HFFc6 (cell line): ENCODE data around the gene CACNA1C. TPM values are rescaled to one million over a fixed set of nuclear protein-coding genes. Genes with fewer than 3 reads are reported as not detected.

Experiments used
- DNase-seq: peaks from one replicate; pipeline ENCODE4 v3.0.0-alpha.2; 2018
- H3K27ac Mint-ChIP-seq: 2 replicates; pipeline ENCODE4 v1.8.0; 2020; ENCODE audit warnings: mild to moderate bottlenecking, mixed read lengths
- H3K27me3 Mint-ChIP-seq: 2 replicates; pipeline ENCODE4 v1.8.0; 2021; ENCODE audit warnings: mild to moderate bottlenecking, moderate library complexity, mixed read lengths; ENCODE audit not compliant: insufficient read depth
- H3K36me3 Mint-ChIP-seq: 2 replicates; pipeline ENCODE4 v1.8.0; 2021; ENCODE audit warnings: low read depth, mixed read lengths
- H3K4me1 Mint-ChIP-seq: 2 replicates; pipeline ENCODE4 v1.8.0; 2020; ENCODE audit warnings: low read depth, mixed read lengths
- H3K4me3 Mint-ChIP-seq: 2 replicates; pipeline ENCODE4 v1.8.0; 2020; ENCODE audit warnings: mild to moderate bottlenecking, moderate library complexity, mixed read lengths
- H3K9me3 Mint-ChIP-seq: 2 replicates; pipeline ENCODE4 v1.8.0; 2020; ENCODE audit warnings: mild to moderate bottlenecking, mixed read lengths
- total RNA-seq, 6 experiments: library from RNA; stranded (reverse); fragmentation: NEBNext Ultra II Directional; extraction: Animal tissue kit (Norgen Biotek cat#: 25700); gene quantifications; 2 replicates in 1 of 6; 3 replicates in 5 of 6; pipeline ENCODE4 v1.2.3, GENCODE V29; 2021
- TF ChIP-seq, protein P1 (sequence below): fragments of 200-600 bp; sonication (generic); IDR thresholded peaks from 2 replicates; pipeline ENCODE4 v1.5.0; 2021; ENCODE audit warnings: antibody characterized with exemption, mild to moderate bottlenecking

CACNA1C gene
- total RNA-seq, 6 experiments from 2014 or later, result 6.7 to 11.5 (median 10.6) TPM

- Mint-ChIP-seq H3K36me3 (peaks cover 13% of the 10 kb centered on the region; the same call in 1 of the 2 replicates), H3K4me3 (no peak overlapping the region), H3K4me1 (peaks cover 17% of the 10 kb centered on the region), H3K9me3 (no peaks in the 10 kb centered on the region), H3K27ac (no peak overlapping the region), H3K27me3 (no peaks in the 10 kb centered on the region; the same call in none of the 2 replicates)
- TF ChIP-seq, protein P1, sequence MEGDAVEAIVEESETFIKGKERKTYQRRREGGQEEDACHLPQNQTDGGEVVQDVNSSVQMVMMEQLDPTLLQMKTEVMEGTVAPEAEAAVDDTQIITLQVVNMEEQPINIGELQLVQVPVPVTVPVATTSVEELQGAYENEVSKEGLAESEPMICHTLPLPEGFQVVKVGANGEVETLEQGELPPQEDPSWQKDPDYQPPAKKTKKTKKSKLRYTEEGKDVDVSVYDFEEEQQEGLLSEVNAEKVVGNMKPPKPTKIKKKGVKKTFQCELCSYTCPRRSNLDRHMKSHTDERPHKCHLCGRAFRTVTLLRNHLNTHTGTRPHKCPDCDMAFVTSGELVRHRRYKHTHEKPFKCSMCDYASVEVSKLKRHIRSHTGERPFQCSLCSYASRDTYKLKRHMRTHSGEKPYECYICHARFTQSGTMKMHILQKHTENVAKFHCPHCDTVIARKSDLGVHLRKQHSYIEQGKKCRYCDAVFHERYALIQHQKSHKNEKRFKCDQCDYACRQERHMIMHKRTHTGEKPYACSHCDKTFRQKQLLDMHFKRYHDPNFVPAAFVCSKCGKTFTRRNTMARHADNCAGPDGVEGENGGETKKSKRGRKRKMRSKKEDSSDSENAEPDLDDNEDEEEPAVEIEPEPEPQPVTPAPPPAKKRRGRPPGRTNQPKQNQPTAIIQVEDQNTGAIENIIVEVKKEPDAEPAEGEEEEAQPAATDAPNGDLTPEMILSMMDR, result no peak
- no peak for DNase-seq
Observed at GRCh38 chr12:2325519-2325918, 272.7 kb downstream of the CACNA1C start.

DNA sequence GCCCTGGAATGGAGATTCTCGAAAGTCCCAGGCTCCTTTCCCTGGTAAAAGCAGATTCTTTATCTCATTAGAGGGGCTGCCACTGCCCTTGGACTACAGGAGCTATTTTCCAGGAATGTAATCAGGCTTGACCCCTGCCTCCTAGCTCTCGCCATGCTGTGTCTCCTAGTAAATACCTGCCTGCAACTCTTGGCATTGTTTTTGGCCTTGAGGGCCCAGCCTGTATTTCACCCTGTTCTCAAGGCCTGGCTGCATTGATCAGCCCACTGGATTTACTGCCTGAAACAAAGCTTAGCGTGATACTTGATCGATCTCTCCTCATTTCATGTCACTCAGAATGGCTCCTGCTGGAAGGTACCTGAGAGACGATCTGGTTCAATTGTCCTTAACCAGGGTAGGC, 273.7 kb downstream of the CACNA1C start:
- Mint-ChIP-seq H3K4me3 (no peak overlapping the region), H3K4me1 (peaks cover 18% of the 10 kb centered on the region), H3K27me3 (no peaks in the 10 kb centered on the region; the same call in 1 of the 2 replicates), H3K27ac (no peak overlapping the region), H3K36me3 (peaks cover 13% of the 10 kb centered on the region; the same call in 1 of the 2 replicates), H3K9me3 (no peaks in the 10 kb centered on the region)
- TF ChIP-seq, protein P1, result no peak
- no peak for DNase-seq

GRCh38 chr12:2328661-2329060, 275.9 kb downstream of the CACNA1C start:
- H3K36me3 Mint-ChIP-seq, result 0 out of 2 replicates have a peak, but pooled peaks cover 6% of the 10 kb centered on the region
- no peaks in the 10 kb centered on the region for H3K9me3 Mint-ChIP-seq
- H3K4me3 Mint-ChIP-seq, result no peak overlapping the region
- H3K27ac Mint-ChIP-seq, result no peak overlapping the region
- TF ChIP-seq, protein P1, result no peak
- H3K4me1 Mint-ChIP-seq, result peaks cover 29% of the 10 kb centered on the region
- no peak for DNase-seq
- H3K27me3 Mint-ChIP-seq, result no peaks in the 10 kb centered on the region; the same call in 1 of the 2 replicates

GRCh38 chr12:2329661-2330210, 276.9 kb downstream of the CACNA1C start:
- peaks cover 37% of the 10 kb centered on the region for H3K4me1 Mint-ChIP-seq

DNA sequence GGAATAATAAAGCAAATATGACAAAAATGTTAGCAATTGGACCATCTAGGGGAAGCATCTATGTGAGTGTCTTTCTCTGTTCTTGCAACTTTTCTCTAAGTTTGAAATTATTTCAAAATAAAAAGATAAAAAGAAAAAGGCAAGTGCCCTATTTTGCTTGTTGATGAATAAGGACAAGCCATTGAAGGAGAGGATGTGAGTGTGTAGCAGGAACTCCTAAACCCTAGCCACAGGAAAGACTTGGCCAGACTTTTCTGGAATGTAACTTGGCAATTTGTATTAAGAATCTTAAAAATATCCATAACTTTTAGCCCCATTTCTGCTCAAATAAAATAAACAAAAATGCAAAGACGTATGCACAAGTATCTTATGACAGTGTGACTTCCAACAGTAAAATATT, 279.4 kb downstream of the CACNA1C start:
- no peaks in the 10 kb centered on the region for H3K27me3 Mint-ChIP-seq
- peak; percentile 24 for DNase-seq
- no peak overlapping the region for H3K4me3 Mint-ChIP-seq
- TF ChIP-seq, protein P1, result no peak
- H3K36me3 Mint-ChIP-seq, result peaks cover 19% of the 10 kb centered on the region; the same call in 1 of the 2 replicates
- peak overlapping the region; percentile 78 for H3K27ac Mint-ChIP-seq
- H3K4me1 Mint-ChIP-seq, result peaks cover 62% of the 10 kb centered on the region
- H3K9me3 Mint-ChIP-seq, result no peaks in the 10 kb centered on the region

More at GRCh38 chr12:2329661-2330210, 276.9 kb downstream of the CACNA1C start:
- TF ChIP-seq, protein P1, result no peak
- no peak overlapping the region for H3K4me3 Mint-ChIP-seq
- H3K36me3 Mint-ChIP-seq, result 0 out of 2 replicates have a peak, but pooled peaks cover 14% of the 10 kb centered on the region
- no peak for DNase-seq
- H3K9me3 Mint-ChIP-seq, result no peaks in the 10 kb centered on the region
- no peaks in the 10 kb centered on the region; the same call in 1 of the 2 replicates for H3K27me3 Mint-ChIP-seq
- no peak overlapping the region for H3K27ac Mint-ChIP-seq
